Activated gamma-delta T cell treated with anti-CD3 and anti-CD28 coated beads, Interleukin-2, amount 50 U/mL, for 16 hours (primary cell): ENCODE measurements around the gene MEOX1.

Experiments used
- DNase-seq: peaks from one replicate; pipeline ENCODE4 v3.0.0-alpha.2; 2020; ENCODE audit warnings: low read depth

Gene MEOX1

DNA sequence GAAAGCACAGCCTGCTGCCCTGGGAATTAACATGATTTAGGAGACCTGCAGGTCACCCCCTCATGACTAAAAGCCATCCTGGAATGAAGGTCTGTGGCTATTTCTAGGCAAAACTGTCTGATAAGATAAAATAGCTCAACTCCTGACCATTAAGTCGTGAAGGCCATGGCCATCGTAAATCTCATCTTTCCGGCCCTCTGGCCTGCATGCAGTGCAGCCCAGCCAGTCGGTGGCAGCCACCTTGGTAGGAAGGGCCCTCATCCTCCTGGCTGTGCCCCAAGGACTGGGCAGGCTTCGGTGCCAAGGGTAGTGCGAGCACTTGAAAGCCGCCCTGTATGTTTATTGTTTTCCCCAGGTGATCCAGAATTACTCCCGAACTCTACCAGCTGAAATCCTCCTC lies 18.2 kb upstream of the MEOX1 start:
- DNase-seq = no peak

DNA sequence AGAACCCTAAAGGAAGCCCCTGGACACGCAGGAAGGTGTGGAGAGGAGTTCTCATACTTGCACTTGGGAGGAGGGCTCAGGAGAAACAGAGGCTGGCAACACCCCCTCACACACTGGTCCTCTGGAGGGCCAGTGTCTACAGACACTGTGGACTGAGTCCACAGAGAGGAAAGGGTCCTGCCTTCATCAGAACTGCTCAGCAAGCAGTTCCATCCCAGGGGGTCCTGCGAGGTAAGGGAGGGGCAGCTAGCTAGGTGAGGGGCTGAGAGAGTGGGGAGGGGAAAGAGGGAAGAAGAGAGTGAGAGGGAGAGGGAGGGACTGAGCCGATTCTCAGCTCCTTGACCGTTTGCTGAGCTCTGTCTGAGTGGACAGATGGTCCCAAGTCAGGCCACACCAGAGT lies 17.7 kb upstream of the MEOX1 start:
- no peak for DNase-seq

DNA sequence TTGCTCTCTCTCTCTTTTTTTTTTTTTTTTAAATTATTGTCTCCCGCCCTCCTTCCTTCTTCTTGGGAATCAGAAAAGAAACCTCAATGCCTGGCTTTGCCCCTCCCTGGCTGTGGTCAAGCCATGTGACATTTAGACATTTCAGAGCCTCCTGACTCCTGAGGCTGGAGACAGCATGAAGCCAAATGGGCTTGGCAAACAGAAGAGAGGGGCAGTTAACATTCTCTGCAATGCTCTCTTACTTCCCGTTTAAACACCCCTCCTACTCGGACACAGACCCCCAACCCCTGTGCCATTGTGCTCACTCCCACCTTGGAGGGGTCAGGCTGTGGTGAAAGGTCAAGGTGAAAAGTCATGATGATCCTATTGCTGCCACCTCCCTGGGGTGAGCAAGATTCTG lies 14.7 kb upstream of the MEOX1 start:
- DNase-seq = no peak

DNA sequence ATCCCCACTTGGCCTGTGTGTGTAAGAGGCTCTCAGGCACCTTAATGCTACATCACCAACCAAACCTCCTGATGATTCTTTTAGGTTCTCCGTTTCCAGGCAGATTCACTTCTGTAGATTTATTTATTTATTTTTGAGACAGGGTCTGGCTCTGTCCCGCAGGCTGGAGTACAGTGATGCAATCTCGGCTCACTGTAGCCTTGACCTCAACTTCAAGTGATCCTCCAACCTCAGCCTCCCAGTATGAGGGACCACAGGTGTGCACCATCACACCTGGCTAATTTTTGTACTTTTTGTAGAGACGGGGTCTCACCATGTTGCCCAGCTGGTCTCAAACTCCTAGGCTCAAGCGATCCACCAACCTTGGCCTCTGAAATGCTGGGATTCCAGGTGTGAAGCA lies 12.7 kb upstream of the MEOX1 start:
- DNase-seq = no peak

- DNase-seq = peak; percentile 56
Measured at GRCh38 chr17:43673516-43674323, 12.0 kb upstream of the MEOX1 start.

DNA sequence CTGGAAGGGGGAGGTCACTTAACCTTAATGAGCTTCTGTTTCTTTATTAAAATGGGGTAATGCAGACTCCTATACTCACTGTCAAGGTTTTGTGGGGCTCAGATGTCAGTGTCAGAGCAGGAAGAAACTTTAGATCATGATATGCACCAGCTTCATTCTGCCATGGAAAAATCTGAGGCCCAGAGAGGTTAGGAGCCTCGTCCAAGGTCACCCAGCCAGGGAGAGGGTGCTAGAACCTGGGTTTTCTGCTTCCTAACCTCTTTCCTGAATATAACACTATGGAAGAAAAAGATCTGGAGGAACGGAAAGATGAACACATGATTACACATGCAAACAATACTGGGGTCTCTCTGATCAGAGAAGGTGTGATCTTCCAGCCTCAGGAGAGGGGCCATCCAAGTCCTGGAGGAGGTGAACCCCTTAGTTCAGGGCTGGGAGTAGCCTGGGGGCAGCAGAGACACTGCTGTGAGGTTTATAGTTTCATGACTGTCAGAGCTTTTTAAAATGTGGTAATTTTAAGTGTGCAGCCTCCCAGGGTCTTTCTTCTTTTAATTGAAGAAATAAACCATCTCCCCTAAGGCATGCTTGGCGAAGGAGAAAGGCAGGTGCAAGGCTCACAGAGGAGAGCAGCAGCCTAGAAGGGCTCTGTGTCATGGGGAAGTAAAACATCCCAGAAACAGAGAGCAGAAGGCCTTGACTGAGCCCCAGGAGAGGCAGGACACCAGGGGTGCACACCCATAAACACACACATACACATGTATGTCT lies 10.2 kb upstream of the MEOX1 start:
- DNase-seq = no peak

DNA sequence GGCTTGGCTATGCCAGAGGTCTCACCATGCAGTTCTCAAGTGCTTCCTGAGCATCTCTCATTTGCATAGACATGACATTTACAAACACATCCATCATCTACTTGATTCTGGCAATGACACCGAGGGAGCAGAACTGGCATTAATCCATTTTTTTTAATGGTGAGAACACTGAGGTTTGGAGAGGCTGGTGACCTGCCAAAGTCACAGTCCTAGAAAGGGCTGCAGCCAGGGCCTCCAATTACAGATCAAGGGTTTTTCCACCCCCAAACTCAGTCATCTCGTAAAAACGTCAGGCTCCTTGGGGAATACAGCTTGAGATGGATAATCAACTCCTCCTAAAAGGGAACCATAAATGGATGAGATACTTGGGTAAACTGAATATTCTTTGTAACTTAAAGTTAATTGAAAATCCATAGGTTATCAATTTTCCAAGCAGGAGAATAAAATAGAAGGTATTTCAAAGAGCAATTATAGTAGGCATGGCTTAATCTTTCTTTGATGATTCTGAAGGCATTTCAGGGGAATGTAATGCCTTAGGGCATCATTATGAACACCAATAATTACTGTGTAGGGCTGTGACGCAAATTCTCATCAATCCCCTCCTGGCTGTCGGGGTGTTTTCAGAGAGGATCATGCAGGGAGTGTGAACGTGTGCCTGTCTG lies 9.4 kb upstream of the MEOX1 start:
- no peak for DNase-seq

DNA sequence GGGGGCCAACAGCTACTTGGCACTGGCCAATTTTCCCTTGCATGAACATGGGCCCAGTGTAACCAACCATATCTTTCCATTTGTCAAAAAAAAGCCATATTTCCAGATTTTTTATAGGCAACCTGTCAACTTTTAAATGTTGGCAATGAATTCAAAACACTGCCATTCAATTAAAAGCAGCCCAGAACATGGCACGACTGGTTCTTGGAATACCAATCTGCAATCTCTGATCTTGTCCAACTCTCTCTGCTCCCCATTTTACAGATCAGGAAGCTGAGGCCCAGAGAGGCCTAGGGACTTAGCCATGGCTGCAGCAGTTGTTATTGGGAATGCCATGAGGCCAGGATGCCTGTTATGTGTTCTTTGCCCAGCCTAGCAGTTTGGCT lies 8.9 kb upstream of the MEOX1 start:
- DNase-seq = no peak

GRCh38 chr17:43669971-43670644 lies 8.4 kb upstream of the MEOX1 start:
- no peak for DNase-seq

DNA sequence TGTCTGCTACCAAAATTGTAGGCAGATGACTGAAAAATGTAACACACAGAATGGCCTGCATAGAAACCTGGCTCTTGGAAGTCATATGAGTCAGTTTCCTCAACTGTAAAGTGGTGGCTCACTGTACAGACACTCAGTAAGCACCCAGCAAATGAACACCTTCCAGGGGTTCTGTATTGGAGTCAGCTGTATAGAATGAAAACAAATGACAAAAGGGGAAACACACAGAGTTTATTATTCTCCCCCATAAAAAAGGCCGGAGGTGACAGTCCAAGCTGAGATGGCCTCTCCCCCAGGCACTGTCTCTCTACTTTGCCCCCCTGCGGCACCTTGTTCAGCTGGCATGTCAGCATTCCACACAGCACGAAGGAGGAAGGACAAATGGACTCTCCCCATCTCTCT lies 6.2 kb upstream of the MEOX1 start:
- DNase-seq = no peak

- DNase-seq = no peak
Measured at GRCh38 chr17:43667506-43667905, 5.8 kb upstream of the MEOX1 start.

DNA sequence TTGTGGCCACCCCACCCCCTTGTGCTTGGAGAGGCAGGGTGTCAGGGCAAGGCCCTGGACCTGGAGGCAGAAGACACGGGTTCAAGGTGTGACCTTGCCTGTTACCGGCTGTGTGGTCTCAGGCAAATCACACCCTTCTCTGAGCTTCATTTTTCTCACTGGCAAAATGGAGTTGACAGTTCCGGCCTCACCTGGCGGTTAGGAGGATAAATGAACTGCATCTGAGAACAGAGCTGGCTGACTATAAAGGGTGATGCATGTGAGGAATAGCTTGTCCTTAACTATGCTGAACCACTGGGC lies 4.2 kb upstream of the MEOX1 start:
- DNase-seq = no peak

GRCh38 chr17:43665084-43665936 lies 3.6 kb upstream of the MEOX1 start:
- no peak for DNase-seq

- no peak for DNase-seq
Measured at GRCh38 chr17:43664096-43664495, 2.4 kb upstream of the MEOX1 start.

DNA sequence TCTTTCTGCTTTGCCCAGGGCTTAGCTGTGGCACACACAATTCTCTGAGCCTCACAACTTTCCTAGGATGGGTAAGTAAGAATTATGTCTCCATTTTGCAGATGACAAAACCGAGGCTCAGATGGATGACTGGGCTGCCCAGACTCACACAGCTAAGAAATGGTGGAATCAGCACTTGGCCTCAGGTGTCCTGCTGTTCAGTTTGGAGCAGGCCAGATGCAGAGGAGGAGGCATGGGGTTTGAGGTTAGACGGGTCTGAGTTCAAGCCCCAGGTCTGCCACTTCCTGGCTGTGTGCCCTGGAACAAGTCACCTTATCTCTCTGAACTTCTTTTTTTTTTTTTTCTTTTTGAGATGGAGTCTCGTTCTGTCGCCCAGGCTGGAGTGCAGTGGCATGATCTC lies 1.7 kb upstream of the MEOX1 start:
- no peak for DNase-seq

DNA sequence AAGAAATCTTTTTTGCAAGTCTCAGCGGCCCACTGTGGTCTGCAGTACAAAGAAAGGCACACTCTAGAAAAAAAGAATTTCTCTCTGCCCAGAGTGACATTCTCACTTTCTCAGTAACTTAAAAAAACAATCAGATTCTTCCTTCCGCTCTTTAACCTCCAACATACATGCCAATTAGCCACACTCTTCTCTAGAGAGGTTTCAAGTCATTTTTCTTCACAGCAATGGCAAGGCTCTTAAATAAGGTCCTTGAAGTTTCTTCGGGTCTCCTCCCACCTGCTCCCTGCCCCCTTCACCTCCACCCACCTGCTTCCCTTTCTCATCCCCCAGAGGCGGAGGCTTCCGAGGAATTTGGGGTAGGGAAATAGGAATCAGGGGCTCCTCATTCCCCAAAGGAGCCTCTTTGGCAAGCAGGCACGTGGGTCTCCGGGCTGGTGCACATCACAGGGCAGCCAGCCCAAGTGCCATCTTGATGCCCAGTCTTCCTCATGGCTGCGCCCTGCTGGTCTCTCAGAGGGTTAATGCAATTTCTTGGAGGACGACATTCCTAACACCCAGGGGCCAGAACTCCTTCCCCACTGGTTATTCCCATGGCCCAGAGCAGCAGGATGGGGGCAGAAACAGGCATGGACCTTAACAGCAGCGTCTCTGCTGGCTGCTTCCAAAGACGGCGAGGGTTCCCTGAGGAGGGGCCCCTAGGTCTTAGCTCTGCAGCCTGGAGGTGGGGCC lies 855 bp upstream of the MEOX1 start:
- DNase-seq = no peak

- DNase-seq = no peak
Measured at GRCh38 chr17:43660816-43661493, 767 bp downstream of the MEOX1 start.

- DNase-seq = no peak
Measured at GRCh38 chr17:43659823-43660617, 1.7 kb downstream of the MEOX1 start.

- no peak for DNase-seq
Measured at GRCh38 chr17:43658900-43659299, 2.8 kb downstream of the MEOX1 start.
